HG02852 (cell line): ENCODE results near the gene DHX40.
"Not testable (repeated sequence)": the region's sequence is repeated elsewhere in the genome, so short reads cannot be mapped to it uniquely, and the experiment has no call there.

Experiments used
- ATAC-seq: cut with Tn5 transposase; IDR thresholded peaks from one replicate; pipeline ENCODE4 v1.9.1; 2021; ENCODE audit warnings: mild to moderate bottlenecking, moderate library complexity; ENCODE audit not compliant: unreplicated experiment

Gene DHX40, protein sequence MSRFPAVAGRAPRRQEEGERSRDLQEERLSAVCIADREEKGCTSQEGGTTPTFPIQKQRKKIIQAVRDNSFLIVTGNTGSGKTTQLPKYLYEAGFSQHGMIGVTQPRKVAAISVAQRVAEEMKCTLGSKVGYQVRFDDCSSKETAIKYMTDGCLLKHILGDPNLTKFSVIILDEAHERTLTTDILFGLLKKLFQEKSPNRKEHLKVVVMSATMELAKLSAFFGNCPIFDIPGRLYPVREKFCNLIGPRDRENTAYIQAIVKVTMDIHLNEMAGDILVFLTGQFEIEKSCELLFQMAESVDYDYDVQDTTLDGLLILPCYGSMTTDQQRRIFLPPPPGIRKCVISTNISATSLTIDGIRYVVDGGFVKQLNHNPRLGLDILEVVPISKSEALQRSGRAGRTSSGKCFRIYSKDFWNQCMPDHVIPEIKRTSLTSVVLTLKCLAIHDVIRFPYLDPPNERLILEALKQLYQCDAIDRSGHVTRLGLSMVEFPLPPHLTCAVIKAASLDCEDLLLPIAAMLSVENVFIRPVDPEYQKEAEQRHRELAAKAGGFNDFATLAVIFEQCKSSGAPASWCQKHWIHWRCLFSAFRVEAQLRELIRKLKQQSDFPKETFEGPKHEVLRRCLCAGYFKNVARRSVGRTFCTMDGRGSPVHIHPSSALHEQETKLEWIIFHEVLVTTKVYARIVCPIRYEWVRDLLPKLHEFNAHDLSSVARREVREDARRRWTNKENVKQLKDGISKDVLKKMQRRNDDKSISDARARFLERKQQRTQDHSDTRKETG

GRCh38 chr17:59565171-59565958 lies at the start of gene DHX40:
TSS of gene DHX40 (plus strand) at chr17:59565610. CDS start at chr17:59565672, 62 bp downstream.
- peak; percentile 79 for ATAC-seq

DNA sequence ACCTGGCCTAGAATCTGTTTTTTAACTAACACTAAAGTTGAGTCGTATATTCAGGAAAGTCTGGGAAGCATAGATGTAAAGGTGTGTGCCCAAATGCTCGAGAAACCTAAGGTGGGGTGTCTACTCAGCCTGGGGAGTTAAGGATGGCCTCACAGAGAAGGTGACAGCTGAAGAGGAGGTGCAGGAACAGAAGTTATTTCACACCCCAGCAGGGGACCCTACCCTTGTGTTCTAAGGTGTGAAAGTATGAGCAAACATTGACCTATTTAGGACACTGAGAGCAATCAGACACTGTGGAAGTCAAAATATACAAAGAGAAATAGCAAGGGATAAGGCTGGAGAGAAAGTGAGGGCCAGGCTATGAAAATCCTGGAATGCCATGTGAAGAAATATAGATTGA lies 49.0 kb upstream of the DHX40 start:
- no peak for ATAC-seq

GRCh38 chr17:59519132-59519531 lies 46.3 kb upstream of the DHX40 start:
- no peak for ATAC-seq

GRCh38 chr17:59520251-59520650 lies 45.2 kb upstream of the DHX40 start:
- ATAC-seq: no peak

- no peak for ATAC-seq
These were observed 43.8 kb upstream of the DHX40 start for GRCh38 chr17:59521465-59522126.

- not testable (repeated sequence) for ATAC-seq
These were observed 40.5 kb upstream of the DHX40 start for GRCh38 chr17:59524930-59525329.

DNA sequence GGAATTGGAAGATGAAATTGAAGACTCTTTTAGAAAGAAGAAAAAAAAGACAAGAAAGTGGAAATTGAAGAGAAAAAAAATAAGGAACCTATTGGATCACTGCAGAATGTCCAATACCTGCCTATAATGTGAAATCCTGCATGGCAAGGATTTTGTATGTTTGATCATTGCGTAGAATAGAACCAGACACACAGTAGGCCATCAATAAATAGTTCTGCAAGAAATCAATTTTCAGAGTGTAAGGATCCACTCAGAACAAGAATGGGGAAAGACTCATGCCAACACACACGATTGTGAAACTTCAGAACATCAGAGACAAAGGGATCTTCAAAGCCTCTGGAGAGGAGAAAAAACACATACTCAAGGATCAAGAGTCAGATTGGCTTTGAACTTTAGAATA lies 39.7 kb upstream of the DHX40 start:
- no peak for ATAC-seq

DNA sequence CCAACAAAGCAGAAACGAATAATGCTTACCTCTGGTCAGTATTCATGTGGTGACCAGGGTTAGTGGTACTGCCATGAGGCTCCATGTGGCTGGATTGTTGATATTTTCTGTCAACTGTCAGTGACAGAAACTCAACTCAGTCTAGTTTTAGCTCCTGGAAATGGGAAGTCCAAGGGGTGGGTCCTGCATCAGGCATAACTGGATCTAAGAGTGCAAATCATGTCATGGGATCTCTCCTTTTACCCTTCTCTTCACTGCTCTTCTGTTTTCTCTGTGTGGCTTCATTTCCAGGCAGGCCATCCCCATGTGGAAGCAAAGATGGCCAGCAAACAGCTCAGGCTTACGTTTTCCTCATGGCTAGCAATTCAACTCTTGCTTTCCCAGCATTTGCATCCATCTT lies 39.0 kb upstream of the DHX40 start:
- no peak for ATAC-seq

DNA sequence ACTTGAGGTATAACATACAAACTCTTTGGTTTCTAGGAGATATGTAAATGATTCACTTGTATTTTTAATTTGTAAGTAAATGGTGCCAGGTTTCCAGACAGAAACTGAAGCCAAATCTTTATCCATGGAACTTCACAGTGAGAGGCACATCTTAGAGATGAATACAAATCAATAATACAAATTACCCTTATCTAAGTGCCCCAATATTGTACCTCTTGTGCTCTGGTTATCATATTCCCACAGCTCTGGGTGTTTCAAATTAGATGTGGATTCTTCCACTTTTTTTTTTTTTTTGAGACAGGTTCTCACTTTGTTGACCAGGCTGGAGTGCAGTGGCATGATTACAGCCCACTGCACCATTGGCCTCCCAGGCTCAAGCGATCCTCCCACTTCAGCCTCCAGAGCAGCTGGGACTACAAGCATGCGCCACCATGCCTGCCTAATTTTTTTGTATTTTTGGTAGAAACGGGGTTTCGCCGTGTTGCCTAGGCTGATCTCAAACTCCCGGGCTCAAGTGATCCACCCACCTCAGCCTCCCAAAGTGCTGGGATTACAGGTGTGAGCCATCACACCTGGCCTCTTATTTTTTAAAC lies 38.0 kb upstream of the DHX40 start:
- no peak for ATAC-seq

GRCh38 chr17:59527931-59528330 lies 37.5 kb upstream of the DHX40 start:
- no peak for ATAC-seq

DNA sequence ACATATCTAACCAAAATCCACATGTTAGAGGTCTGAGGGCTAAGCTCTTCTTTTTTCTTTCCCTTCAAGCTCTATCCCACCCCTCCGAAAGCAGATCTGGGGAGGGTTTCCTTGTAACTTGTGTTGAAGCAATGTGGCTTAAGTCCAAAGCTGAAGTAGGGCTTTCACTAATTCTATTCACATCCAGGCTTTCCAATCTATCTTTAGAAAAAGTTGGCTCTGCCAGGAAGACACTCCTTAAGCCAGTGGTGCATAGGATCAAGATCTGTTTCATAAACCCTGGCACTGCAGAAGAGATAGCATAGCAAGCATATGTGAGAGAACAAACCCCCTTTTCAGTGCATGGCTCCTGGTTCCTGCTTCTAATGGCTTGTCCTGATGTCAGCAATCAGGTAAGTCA lies 34.9 kb upstream of the DHX40 start:
- no peak for ATAC-seq

GRCh38 chr17:59533694-59534093 lies 31.7 kb upstream of the DHX40 start:
- no peak for ATAC-seq

DNA sequence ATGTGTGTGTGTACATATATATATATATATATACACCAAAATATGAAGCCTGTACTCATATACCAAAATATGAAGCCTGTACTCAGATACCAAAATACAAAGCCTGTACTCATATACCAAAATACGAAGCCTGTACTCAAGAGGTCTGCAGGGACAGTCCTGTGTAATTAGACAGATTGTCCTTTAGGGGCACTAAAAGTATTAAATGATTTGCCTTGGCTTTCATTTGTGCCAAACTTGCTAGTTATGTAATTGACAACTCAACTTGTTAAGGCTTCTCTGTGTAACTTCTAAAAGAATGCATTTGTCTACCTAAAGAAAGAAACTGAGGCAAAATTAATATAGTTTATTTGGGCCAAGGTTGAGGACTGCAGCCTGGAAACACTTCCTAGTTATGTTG lies 30.8 kb upstream of the DHX40 start:
- ATAC-seq: no peak

DNA sequence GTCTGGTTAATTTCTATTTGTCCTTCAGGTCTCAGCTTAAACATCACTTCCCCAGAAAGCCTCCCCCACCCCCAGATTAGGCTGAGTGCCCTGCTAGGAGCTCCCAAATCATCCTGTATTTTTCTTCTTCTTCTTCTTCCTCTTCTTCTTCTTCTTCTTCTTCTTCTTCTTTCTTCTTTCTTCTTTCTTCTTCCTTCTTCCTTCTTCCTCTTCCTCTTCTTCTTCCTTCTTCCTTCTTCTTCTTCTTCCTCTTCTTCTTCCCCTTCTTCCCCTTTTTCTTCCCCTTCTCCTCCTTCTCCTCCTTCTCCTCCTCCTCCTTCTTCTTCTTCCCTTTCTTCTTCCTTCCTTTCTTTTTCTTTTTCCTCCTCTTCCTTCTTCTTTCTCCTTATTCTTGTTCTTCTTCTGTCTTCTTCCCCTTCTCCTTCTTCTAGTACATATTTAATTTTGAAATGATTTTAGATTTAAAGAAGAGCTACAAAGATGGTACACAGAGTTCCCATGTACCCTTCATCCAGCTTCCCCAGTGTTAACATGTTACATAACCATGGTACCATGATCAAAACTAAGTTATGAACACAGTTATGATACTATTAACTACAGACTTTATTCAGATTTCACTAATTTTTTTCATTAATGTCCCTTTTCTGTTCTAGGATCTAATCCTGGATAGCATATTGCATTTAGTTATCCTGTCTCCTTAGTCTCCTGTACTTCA lies 27.1 kb upstream of the DHX40 start:
- no peak for ATAC-seq

DNA sequence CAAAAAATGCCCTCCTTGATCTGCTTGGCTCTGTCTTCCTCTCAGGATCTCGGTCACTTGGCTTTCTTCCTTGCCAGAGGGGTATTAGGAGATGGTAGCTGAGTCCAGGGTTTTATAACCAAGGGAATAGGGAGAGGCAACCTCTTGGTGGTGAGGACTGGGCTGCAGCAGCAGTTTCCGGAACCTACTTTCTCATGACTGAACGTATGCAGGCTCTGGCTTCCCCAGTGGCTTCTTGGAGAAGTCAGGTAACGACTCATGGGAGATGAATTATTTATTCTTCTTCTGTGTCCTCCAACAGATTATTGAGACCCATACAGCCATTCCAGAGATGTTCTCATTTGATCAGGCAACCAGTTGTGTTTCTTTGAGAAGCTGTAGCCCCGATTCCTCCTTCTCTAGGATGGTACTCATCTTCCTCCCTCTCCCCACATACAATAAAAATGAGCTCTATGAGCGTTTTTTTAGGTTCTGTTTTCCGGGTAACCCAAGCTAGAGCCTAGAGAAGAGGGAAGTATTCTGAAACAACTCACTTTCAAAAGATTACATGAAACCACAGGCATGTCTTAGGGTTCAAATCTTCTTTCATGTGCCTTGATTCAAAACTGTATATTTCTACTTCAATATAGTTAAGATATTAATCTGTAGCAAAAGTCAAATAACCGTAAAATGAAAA lies 22.3 kb upstream of the DHX40 start:
- ATAC-seq: no peak

- ATAC-seq: no peak
These were observed 19.5 kb upstream of the DHX40 start for GRCh38 chr17:59545942-59546341.

DNA sequence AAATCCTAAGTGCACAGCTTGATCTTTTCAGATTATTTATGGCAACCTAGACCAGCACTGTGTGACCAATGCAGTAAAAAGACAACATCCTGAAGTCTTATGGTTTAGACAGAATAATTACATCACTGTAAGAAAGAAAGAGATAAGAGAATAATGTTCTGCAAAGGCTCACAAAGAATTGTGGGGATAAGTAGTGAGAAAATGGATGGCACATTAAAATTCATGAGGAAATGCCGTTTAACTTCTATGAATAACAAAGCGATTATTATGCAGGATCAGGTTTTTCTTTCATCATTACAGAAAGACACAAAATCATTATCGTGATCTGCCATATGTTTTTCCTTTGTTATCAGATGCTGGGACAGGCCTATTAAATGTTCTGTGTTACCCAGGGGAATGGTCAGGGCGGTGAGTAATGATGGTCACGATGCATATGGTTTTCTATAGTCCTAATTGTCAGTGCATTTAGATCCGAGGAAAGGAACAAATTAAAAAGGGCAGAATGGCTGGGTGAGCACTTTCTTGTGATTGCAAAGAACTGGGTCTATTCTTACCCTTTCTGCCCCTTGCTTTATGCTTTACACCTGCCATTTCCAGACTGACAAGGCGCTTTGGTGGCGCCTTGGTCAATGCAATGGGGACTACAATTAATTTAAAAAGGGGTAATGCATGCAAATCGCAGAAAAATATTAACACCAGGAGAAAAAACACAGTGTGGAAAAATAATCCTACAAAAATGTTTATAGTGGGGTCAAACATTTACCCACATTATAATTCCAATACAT lies 18.1 kb upstream of the DHX40 start:
- ATAC-seq: no peak

- not testable (repeated sequence) for ATAC-seq
These were observed 16.4 kb upstream of the DHX40 start for GRCh38 chr17:59548985-59549384.

GRCh38 chr17:59550703-59551102 lies 14.7 kb upstream of the DHX40 start:
- ATAC-seq: no peak
